Endothelial cell of umbilical vein (primary cell): Measurements from ENCODE around the gene ZNF662. TPM values are rescaled to one million over a fixed set of nuclear protein-coding genes. Genes with fewer than 3 reads are reported as not detected.

Experiments used
- BruUV-seq: library from RNA; stranded (reverse); fragments of 400-500 nt; replicated peaks from 2 replicates; lab custom pipeline; 2021; lab: Mats Ljungman, UMichigan
- CTCF ChIA-PET: fragments of 300-600, 350-600 bp; sonication (Branson Sonifier 250); formaldehyde crosslinking; loops from one replicate; lab custom pipeline; 2021; ENCODE audit warnings: antibody characterized with exemption, inconsistent platforms; lab: Charles Lee
- POLR2A ChIA-PET: fragments of 300-600, 350-600 bp; sonication (Branson Sonifier 250); formaldehyde crosslinking; loops from one replicate; lab custom pipeline; 2021; ENCODE audit warnings: antibody characterized with exemption, inconsistent platforms; lab: Charles Lee
- DNase-seq: peaks from one replicate; pipeline ENCODE4 v3.0.0-alpha.2; 2011; ENCODE audit warnings: low read depth, low spot score
- FAIRE-seq: peaks from 2 replicates; lab custom pipeline; 2011; peaks lifted over from hg19 to GRCh38; lab: Jason Lieb, UNC
- H2AFZ ChIP-seq: 2 replicates; pipeline ENCODE4 v1.6.0; 2012; ENCODE audit warnings: low read depth, low read length, control low read depth, inconsistent platforms
- H3K27ac ChIP-seq: 2 replicates; pipeline ENCODE4 v1.5.1; 2011; ENCODE audit warnings: low read depth, mild to moderate bottlenecking, control low read depth, low read length, moderate library complexity; ENCODE audit not compliant: insufficient read depth
- H3K27me3 ChIP-seq, 2 experiments: 2 replicates each; pipeline versions ENCODE4 v1.6.0 to v1.6.1; 2011; ENCODE audit warnings: low read length in 2 of 2, mixed read lengths in 1 of 2; ENCODE audit not compliant: control insufficient read depth in 2 of 2, insufficient read depth in 2 of 2
- H3K36me3 ChIP-seq, 2 experiments: 2 replicates in 1 of 2; 3 replicates in 1 of 2; pipeline ENCODE4 v1.5.1; 2011; ENCODE audit warnings: low read length in 2 of 2, mild to moderate bottlenecking in 1 of 2, moderate library complexity in 1 of 2; ENCODE audit not compliant: control insufficient read depth in 2 of 2, insufficient read depth in 2 of 2; ENCODE audit errors: extremely low read depth in 1 of 2
- H3K4me1 ChIP-seq: 3 replicates; pipeline ENCODE4 v1.5.1; 2011; ENCODE audit warnings: mild to moderate bottlenecking, low read length; ENCODE audit not compliant: control insufficient read depth, insufficient read depth; ENCODE audit errors: extremely low read depth
- H3K4me2 ChIP-seq: 2 replicates; pipeline ENCODE4 v1.6.1; 2011; ENCODE audit warnings: low read length, control low read depth, mixed read lengths; ENCODE audit not compliant: insufficient read depth
- H3K4me3 ChIP-seq, 3 experiments: fragments of 200-600 bp in 1 of 3; sonication (generic), shearing (Covaris generic) in 1 of 3; replicated peaks in 1 of 3; 2 replicates each; pipeline ENCODE4 v1.5.1; 2011 to 2016; ENCODE audit warnings: control low read depth in 3 of 3, low read length in 3 of 3, mild to moderate bottlenecking in 2 of 3, inconsistent platforms in 1 of 3, low read depth in 1 of 3, moderate library complexity in 1 of 3; ENCODE audit not compliant: insufficient read depth in 1 of 3
- H3K79me2 ChIP-seq: 2 replicates; pipeline ENCODE4 v1.6.0; 2012; ENCODE audit warnings: low read length, inconsistent platforms; ENCODE audit not compliant: control insufficient read depth, insufficient read depth
- H3K9ac ChIP-seq: replicated peaks from 2 replicates; pipeline ENCODE3; 2011; ENCODE audit warnings: low read length, control low read depth; ENCODE audit not compliant: insufficient read depth; ENCODE audit errors: extremely low read depth
- H3K9me1 ChIP-seq: replicated peaks from 3 replicates; pipeline ENCODE4 v1.6.0; 2011; ENCODE audit warnings: mild to moderate bottlenecking, low read length; ENCODE audit not compliant: control insufficient read depth, insufficient read depth; ENCODE audit errors: extremely low read depth
- H3K9me3 ChIP-seq: replicated peaks from 2 replicates; pipeline ENCODE4 v1.5.1; 2012; ENCODE audit warnings: low read length, inconsistent platforms; ENCODE audit not compliant: control insufficient read depth, insufficient read depth
- H4K20me1 ChIP-seq: replicated peaks from 2 replicates; pipeline ENCODE3; 2011; ENCODE audit warnings: mild to moderate bottlenecking, low read length; ENCODE audit not compliant: control insufficient read depth, insufficient read depth; ENCODE audit errors: extremely low read depth
- CTCF ChIP-seq, 2 donors: IDR thresholded peaks; 1 replicate in 1 of 2; 2 replicates in 1 of 2; pipeline ENCODE4 v1.5.1; 2011; ENCODE audit warnings: low read length in 2 of 2, mild to moderate bottlenecking in 2 of 2, moderate library complexity in 2 of 2, control low read depth in 1 of 2, inconsistent platforms in 1 of 2, low read depth in 1 of 2; ENCODE audit not compliant: insufficient read depth in 1 of 2; ENCODE audit errors: extremely low read depth in 1 of 2
- EZH2 ChIP-seq: IDR thresholded peaks from 2 replicates; pipeline ENCODE4 v1.6.1; 2012; ENCODE audit warnings: borderline replicate concordance, low read depth, mild to moderate bottlenecking, moderate library complexity, low read length, inconsistent platforms; ENCODE audit not compliant: severe bottlenecking
- FOS ChIP-seq: IDR thresholded peaks from 2 replicates; pipeline ENCODE4 v1.6.1; 2011; ENCODE audit warnings: mild to moderate bottlenecking, low read length, moderate library complexity, borderline replicate concordance; ENCODE audit not compliant: insufficient read depth
- GATA2 ChIP-seq: IDR thresholded peaks from 2 replicates; pipeline ENCODE4 v1.7.0; 2011; ENCODE audit warnings: low read depth, mild to moderate bottlenecking, moderate library complexity, mixed read lengths, low read length; ENCODE audit not compliant: insufficient read length, insufficient read depth
- JUN ChIP-seq: IDR thresholded peaks from 2 replicates; pipeline ENCODE4 v1.6.1; 2011; ENCODE audit warnings: borderline replicate concordance, low read depth; ENCODE audit not compliant: insufficient read length, insufficient read depth
- MAX ChIP-seq: IDR thresholded peaks from 2 replicates; pipeline ENCODE4 v1.6.1; 2011; ENCODE audit not compliant: insufficient read depth, insufficient read length
- MYC ChIP-seq: IDR thresholded peaks from one replicate; pipeline ENCODE4 v1.6.1; 2011; ENCODE audit warnings: mild to moderate bottlenecking, low read depth, low read length
- POLR2A ChIP-seq: IDR thresholded peaks from 2 replicates; pipeline ENCODE4 v1.6.1; 2012; ENCODE audit warnings: low read depth, mild to moderate bottlenecking, control low read depth, low read length
- POLR2AphosphoS5 ChIP-seq: IDR thresholded peaks from 2 replicates; pipeline ENCODE4 v1.6.1; 2012; ENCODE audit warnings: low read depth, mild to moderate bottlenecking, control low read depth, low read length, moderate library complexity; ENCODE audit not compliant: insufficient read depth
- dilution Hi-C: fragments of 300-500 bp; cut with MboI; formaldehyde crosslinking; loops from one replicate; pipeline ENCODE4 v1.15.0; 2019; ENCODE audit warnings: low sequenced_read_pairs; ENCODE audit not compliant: extremely low pct_ligation_motif_present
- intact Hi-C: fragments of 100-400 bp; cut with micrococcal nuclease; formaldehyde crosslinking; loops from one replicate; pipeline ENCODE4 v1.10.0; 2022
- polyA plus RNA-seq, 4 experiments: library from polyadenylated mRNA; depleted of rRNA in 3 of 4; stranded (reverse) in 3 of 4; unstranded in 1 of 4; fragments of >200 nt; gene quantifications; 2 replicates each; pipeline versions ENCODE4 v1.2.1 to v1.2.3, GENCODE V29; 2011 to 2012; ENCODE audit warnings: missing spikeins in 1 of 4
- total RNA-seq: library from RNA; stranded (reverse); gene quantifications from 2 replicates; pipeline ENCODE4 v1.2.3, GENCODE V29; 2021

ZNF662 gene
- total and polyA plus RNA-seq, 2 donors (not counting 3 experiments of a cell fraction or from before 2014, with no cell fraction given), result 0.84 to 4.3 TPM

- no peaks in the 10 kb centered on the region for H3K36me3 ChIP-seq
- no peaks in the 10 kb centered on the region for H3K27me3 ChIP-seq
- no peak overlapping the region for H3K4me2 ChIP-seq
- H3K4me1 ChIP-seq, result no peaks in the 10 kb centered on the region
- intact Hi-C loops, result no loop called here
- H3K27ac ChIP-seq, result no peak overlapping the region
- H2AFZ ChIP-seq, result no peak overlapping the region
- DNase-seq (no peak), FAIRE-seq (no peak)
- TF ChIP-seq POLR2A (no peak), MAX (no peak), FOS (no peak), JUN (no peak), EZH2 (no peak), POLR2AphosphoS5 (no peak), CTCF (IDR thresholded peaks at IDR 0.05; ENCODE audit: extremely low read depth in 1 of 2, insufficient read depth in 1 of 2, low read depth in 1 of 2, low read length in 2 of 2) (no peak), MYC (no peak), GATA2 (no peak)
- no peaks in the 10 kb centered on the region for H3K9me3 ChIP-seq
- POLR2A ChIA-PET, result no interaction called here
- CTCF ChIA-PET, result no interaction called here
- no TSS peak for BruUV-seq
- dilution Hi-C loops, result no loop called here
- no peak overlapping the region for H3K4me3 ChIP-seq
- no peak overlapping the region for H3K9ac ChIP-seq
- no peaks in the 10 kb centered on the region for H3K9me1 ChIP-seq
- H4K20me1 ChIP-seq, result no peaks in the 10 kb centered on the region
- H3K79me2 ChIP-seq, result no peaks in the 10 kb centered on the region
Measured at GRCh38 chr3:42957573-42957972, 51.6 kb downstream of the ZNF662 start.
